Psoas muscle (tissue), 8 donors: ENCODE measurements around the gene ALOX12B. TPM values are rescaled to one million over a fixed set of nuclear protein-coding genes. Genes with fewer than 3 reads are reported as not detected.

Experiments used
- ATAC-seq, 4 donors: fragments of 200-7000 bp; cut with Tn5 transposase; one replicate each; pipeline ENCODE4 v1.9.1; 2020; ENCODE audit warnings: moderate library complexity in 3 of 4, mild to moderate bottlenecking in 2 of 4
- DNase-seq, 2 donors: peaks; one replicate each; pipeline ENCODE4 v3.0.0-alpha.2; 2020
- H3K27ac ChIP-seq: fragments of 200-600 bp; one replicate; pipeline ENCODE4 v1.8.0; 2022
- H3K27me3 ChIP-seq, 3 donors: fragments of 200-600 bp in 1 of 3; one replicate each; pipeline versions ENCODE4 v1.6.1 to v1.8.0; 2013 to 2022; ENCODE audit warnings: low read length in 2 of 3, mild to moderate bottlenecking in 2 of 3, moderate library complexity in 1 of 3; ENCODE audit not compliant: insufficient read depth in 3 of 3
- H3K36me3 ChIP-seq, 2 donors: fragments of 200-600 bp in 1 of 2; one replicate each; pipeline versions ENCODE4 v1.6.1 to v1.8.0; 2013 to 2022; ENCODE audit warnings: low read depth in 1 of 2, mild to moderate bottlenecking in 1 of 2, moderate library complexity in 1 of 2; ENCODE audit not compliant: insufficient read depth in 1 of 2
- H3K4me1 ChIP-seq: fragments of 200-600 bp; one replicate; pipeline ENCODE4 v1.8.0; 2022
- H3K4me3 ChIP-seq: fragments of 200-600 bp; one replicate; pipeline ENCODE4 v1.8.0; 2022; ENCODE audit warnings: mild to moderate bottlenecking
- H3K9me3 ChIP-seq: fragments of 200-600 bp; one replicate; pipeline ENCODE4 v1.8.0; 2022
- CTCF ChIP-seq: fragments of 200-600 bp; IDR thresholded peaks from one replicate; pipeline ENCODE4 v1.8.0; 2022; ENCODE audit warnings: antibody characterized with exemption
- WGBS, 3 donors: extraction: QIAGEN DNeasy Blood & Tissue Kit; methylation state at CpG; one replicate each; pipeline versions ENCODE4 v1.1.6 to v1.1.7; 2013; 5-methylcytosine and 5-hydroxymethylcytosine counted together
- intact Hi-C, 2 donors: fragments of 100-400 bp; cut with DNase I; formaldehyde crosslinking; loops; one replicate each; pipeline versions ENCODE4 v1.11.0 to v1.14.2; 2022
- polyA plus RNA-seq, 3 donors: library from polyadenylated mRNA; stranded (reverse); fragments of 200-250 nt; gene quantifications; one replicate each; pipeline ENCODE4 v1.2.3, GENCODE V29; 2013
- total RNA-seq, 4 donors: library from RNA; stranded (reverse); fragmentation: NEBNext Ultra II Directional in 2 of 4; extraction: Animal tissue kit (Norgen Biotek cat#: 25700) in 2 of 4; gene quantifications; one replicate each; pipeline versions ENCODE4 v1.2.1 to v1.2.4, GENCODE V29; 2021 to 2023
- donor health status: healthy with polysubstance abuse.
- donor health status: DM: no; HTN: no; CAD: no; lungs with moderate emphysema.
- donor health status: Bipolar disorder and iron deficiency.
- donor health status: healthy.
- donor health status: DM: yes; HTN: yes; CAD: no.
- donor health status: DM: no; HTN: no; CAD: no.
- donor health status: DM: no; HTN: no; CAD: no.
- donor health status: DM: yes; HTN: yes; CAD: no.

ALOX12B gene
- total and polyA plus RNA-seq, 7 donors: not detected

DNA sequence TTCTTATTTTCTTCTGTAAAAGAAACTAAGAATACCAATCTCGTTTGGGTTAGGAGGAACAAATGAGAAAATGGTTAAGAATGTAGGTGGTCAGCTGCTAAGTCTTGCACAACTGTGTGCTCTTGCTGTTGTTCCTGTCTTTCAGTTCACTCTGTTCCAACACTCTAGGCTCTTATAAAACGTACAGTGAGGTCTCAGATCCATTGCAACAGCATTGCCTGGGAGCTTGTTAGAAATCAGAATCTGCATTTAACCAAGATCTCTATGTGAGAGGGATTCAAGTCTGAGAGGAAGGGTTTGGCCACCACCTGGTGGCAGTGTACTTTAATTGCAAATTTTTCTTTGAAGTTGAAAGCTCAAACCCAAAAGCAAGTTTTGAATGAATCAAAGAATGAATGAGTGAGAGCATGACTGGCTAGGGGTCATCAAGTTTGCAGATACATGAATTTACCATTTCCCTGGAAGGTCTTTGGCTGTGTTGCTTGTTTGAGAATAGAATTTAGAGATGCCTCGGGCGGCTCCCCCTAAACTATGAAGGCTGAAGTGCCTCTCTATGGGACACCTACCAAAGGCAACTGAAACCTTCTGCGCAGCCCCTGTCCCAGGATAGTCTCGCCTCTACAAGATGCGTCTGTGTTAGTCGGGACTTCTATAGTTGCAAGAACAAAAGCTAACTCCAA, 46.1 kb downstream of the ALOX12B start:
- H3K4me1 ChIP-seq: no peaks in the 10 kb centered on the region
- peak; percentile 36 to 80 (median 58) for ATAC-seq
- H3K9me3 ChIP-seq: no peaks in the 10 kb centered on the region
- intact Hi-C loops: loop anchor here (5.0 to 10.0 kb wide), 2 partner anchors 127 to 134 kb away; partner anchors contain the start of gene RNF227 (in 1 of the 2)
- no peak overlapping the region for H3K4me3 ChIP-seq
- no peak overlapping the region for H3K27ac ChIP-seq
- H3K36me3 ChIP-seq: no peaks in the 10 kb centered on the region
- peak; percentile 48 for TF ChIP-seq CTCF
- peaks cover 0 to 33% (median 5%) of the 10 kb centered on the region in 3 donors for H3K27me3 ChIP-seq
- 68 to 73% (median 70%) methylated on average over 8 of the region's 8 CpGs for WGBS, 3 donors
- no peak for DNase-seq

- ATAC-seq (no peak), DNase-seq (no peak)
- Histone ChIP-seq H3K27me3 (peaks cover 0 to 29% (median 5%) of the 10 kb centered on the region in 3 donors), H3K36me3 (no peaks in the 10 kb centered on the region), H3K4me1 (no peaks in the 10 kb centered on the region), H3K27ac (no peak overlapping the region), H3K9me3 (no peaks in the 10 kb centered on the region), H3K4me3 (no peak overlapping the region)
- intact Hi-C loops: loop anchor here (5.0 to 10.0 kb wide), 2 partner anchors 125 to 132 kb away; partner anchors contain the start of gene RNF227 (in 1 of the 2)
- WGBS, 3 donors: 48 to 58% (median 58%) methylated on average over 8 to 11 of the region's 11 CpGs
- no peak for TF ChIP-seq CTCF
These were observed 47.8 kb downstream of the ALOX12B start for GRCh38 chr17:8039611-8040168.

DNA sequence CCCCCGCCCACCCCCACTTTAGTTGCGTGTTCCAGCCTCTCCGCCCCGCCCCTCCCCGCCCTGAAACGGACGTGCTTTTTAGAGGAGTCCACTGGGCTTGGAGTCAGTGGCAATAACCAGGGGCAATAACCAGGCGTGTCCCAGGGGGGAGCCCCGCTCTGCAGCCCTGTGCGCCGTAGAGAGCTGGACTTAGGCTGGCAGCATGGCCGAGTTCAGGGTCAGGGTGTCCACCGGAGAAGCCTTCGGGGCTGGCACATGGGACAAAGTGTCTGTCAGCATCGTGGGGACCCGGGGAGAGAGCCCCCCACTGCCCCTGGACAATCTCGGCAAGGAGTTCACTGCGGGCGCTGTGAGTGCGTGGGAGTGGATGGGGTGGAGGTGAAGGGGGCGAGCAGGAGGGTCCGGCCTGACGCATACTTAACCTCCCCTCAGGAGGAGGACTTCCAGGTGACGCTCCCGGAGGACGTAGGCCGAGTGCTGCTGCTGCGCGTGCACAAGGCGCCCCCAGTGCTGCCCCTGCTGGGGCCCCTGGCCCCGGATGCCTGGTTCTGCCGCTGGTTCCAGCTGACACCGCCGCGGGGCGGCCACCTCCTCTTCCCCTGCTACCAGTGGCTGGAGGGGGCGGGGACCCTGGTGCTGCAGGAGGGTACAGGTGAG, 48.4 kb downstream of the ALOX12B start, which contains the start of gene ALOX15B:
Gene ALOX15B, plus strand, starts transcription at position 106 of the 657 bp plus-strand sequence. Its CDS starts 97 bp downstream, at position 203.
- WGBS, 3 donors: 10 to 15% (median 11%) methylated on average over 29 to 37 of the region's 37 CpGs
- ATAC-seq (no peak), DNase-seq (no peak)
- no peaks in the 10 kb centered on the region for H3K36me3 ChIP-seq
- intact Hi-C loops: no loop called here
- no peaks in the 10 kb centered on the region for H3K9me3 ChIP-seq
- no peak for TF ChIP-seq CTCF
- no peak within 1 kb of the TSS for H3K4me3 ChIP-seq
- no peaks in the 10 kb centered on the region for H3K4me1 ChIP-seq
- peaks cover 0 to 35% (median 5%) of the 10 kb centered on the region in 3 donors for H3K27me3 ChIP-seq
- no peak within 1 kb of the TSS for H3K27ac ChIP-seq

DNA sequence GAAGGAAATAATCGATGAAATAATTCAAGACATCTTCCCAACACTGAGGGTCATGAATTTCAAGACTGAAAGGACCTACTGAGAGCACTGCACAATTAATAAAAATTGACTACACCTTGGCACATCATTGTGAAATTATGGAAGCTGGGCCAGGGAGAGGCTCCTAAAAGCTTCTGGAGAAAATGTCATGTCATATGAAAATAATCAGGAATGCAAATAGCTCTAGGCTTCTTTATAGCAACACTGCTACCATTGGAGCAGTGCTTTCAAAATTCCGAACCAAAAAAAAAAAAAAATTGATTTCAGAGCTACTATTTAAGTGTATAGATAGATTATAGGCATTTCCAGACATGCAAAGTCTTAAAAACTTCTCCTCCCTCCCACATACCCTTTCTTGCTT, 55.1 kb downstream of the ALOX12B start:
- no peak for ATAC-seq
- Histone ChIP-seq H3K9me3 (no peaks in the 10 kb centered on the region), H3K4me3 (no peak overlapping the region), H3K27me3 (peaks cover 0 to 25% (median 5%) of the 10 kb centered on the region in 3 donors), H3K27ac (no peak overlapping the region), H3K4me1 (no peaks in the 10 kb centered on the region), H3K36me3 (no peaks in the 10 kb centered on the region)
- no peak for DNase-seq
- 81 to 84% (median 83%) methylated on average over 2 of the region's 2 CpGs for WGBS, 3 donors
- intact Hi-C loops: no loop called here
- TF ChIP-seq CTCF: no peak
